DOHH2 (cell line): ENCODE data around the gene WDR75.

Experiments used
- H3F3A ChIP-seq: fragments of 200-600 bp; sonication (generic), shearing (Covaris generic); 2 replicates; pipeline ENCODE4 v1.6.0; 2016; ENCODE audit warnings: antibody characterized with exemption, mild to moderate bottlenecking; ENCODE audit not compliant: control insufficient read depth, insufficient read depth
- H3K27ac ChIP-seq: fragments of 200-600 bp; sonication (generic); 2 replicates; pipeline ENCODE4 v1.5.1; 2014; ENCODE audit warnings: low read depth, mild to moderate bottlenecking, low read length, moderate library complexity
- H3K27me3 ChIP-seq: fragments of 200-600 bp; sonication (generic); 2 replicates; pipeline ENCODE4 v1.6.1; 2014; ENCODE audit warnings: mild to moderate bottlenecking, low read length, mixed read lengths; ENCODE audit not compliant: control insufficient read depth
- H3K36me3 ChIP-seq: fragments of 200-600 bp; sonication (generic); 2 replicates; pipeline ENCODE4 v1.6.1; 2014; ENCODE audit warnings: mild to moderate bottlenecking, low read length, moderate library complexity, mixed read lengths; ENCODE audit not compliant: control insufficient read depth
- H3K4me1 ChIP-seq: fragments of 200-600 bp; sonication (generic); 2 replicates; pipeline ENCODE4 v1.6.1; 2014; ENCODE audit warnings: mild to moderate bottlenecking, low read length, mixed read lengths; ENCODE audit not compliant: control insufficient read depth
- H3K4me2 ChIP-seq: fragments of 200-600 bp; sonication (generic); 2 replicates; pipeline ENCODE4 v1.6.0; 2014; ENCODE audit warnings: mild to moderate bottlenecking, low read length, moderate library complexity
- H3K4me3 ChIP-seq: fragments of 200-600 bp; sonication (generic); 2 replicates; pipeline ENCODE4 v1.5.1; 2014; ENCODE audit warnings: mild to moderate bottlenecking, low read length, mixed read lengths
- H3K79me2 ChIP-seq: fragments of 200-600 bp; sonication (generic); 2 replicates; pipeline ENCODE4 v1.6.1; 2014; ENCODE audit warnings: mild to moderate bottlenecking, low read length, mixed read lengths; ENCODE audit not compliant: control insufficient read depth
- H3K9me2 ChIP-seq: fragments of 200-600 bp; sonication (generic); replicated peaks from 2 replicates; pipeline ENCODE4 v1.6.1; 2014; ENCODE audit warnings: mild to moderate bottlenecking, low read length, mixed read lengths; ENCODE audit not compliant: control insufficient read depth
- H3K9me3 ChIP-seq: fragments of 200-600 bp; sonication (generic); 2 replicates; pipeline ENCODE4 v1.6.1; 2014; ENCODE audit warnings: antibody characterized with exemption, low read length, mixed read lengths; ENCODE audit not compliant: control insufficient read depth, insufficient read depth
- H4K20me1 ChIP-seq: fragments of 200-600 bp; sonication (generic); 2 replicates; pipeline ENCODE4 v1.6.0; 2014; ENCODE audit warnings: low read depth, mild to moderate bottlenecking, antibody characterized with exemption, low read length, moderate library complexity; ENCODE audit not compliant: control insufficient read depth, insufficient read depth
- EZH2phosphoT487 ChIP-seq: fragments of 200-600 bp; sonication (generic); IDR thresholded peaks from 2 replicates; pipeline ENCODE4 v1.6.1; 2017; ENCODE audit warnings: borderline replicate concordance, mild to moderate bottlenecking, antibody characterized with exemption, low read length, moderate library complexity, mixed read lengths
- TF ChIP-seq, protein P1 (sequence below): fragments of 200-600 bp; sonication (generic); IDR thresholded peaks from one replicate; pipeline ENCODE4 v1.5.1; 2014; ENCODE audit warnings: antibody characterized with exemption, mild to moderate bottlenecking, low read depth, low read length; ENCODE audit not compliant: poor library complexity, severe bottlenecking

WDR75 gene

DNA sequence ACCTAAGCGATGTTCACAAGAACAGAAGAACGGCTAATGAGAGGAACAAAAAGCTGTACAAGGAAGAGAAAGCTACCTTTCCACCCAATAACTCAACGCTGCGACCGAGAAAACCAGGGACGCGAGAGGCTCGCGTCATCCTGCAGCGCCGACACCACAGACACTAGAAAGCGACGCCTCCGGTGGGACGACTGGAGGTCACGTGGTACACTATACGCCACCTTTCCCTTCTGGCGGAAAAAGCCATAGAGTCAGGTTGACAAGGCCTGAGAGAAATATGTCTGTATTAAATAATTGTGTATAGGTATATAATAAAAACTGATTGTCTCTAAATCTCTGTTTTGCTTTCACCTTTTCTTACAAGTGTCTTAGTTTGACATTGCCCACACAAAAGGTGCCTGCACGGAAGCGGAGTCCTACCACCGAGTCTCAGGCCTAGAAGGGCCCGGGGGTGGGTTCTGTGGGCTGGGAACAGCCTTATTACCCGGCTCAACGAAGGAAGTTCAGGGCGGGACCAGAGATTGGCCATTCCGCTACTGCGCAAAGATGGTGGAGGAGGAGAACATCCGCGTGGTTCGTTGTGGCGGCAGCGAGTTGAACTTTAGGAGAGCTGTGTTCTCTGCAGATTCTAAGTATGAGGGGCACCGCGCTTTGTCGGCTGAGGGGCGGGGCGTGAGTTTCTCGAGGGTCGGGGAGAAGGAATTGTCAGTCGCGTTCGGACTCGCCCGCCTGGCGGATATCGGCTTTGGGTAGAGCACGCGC lies at the start of gene WDR75:
Gene WDR75, plus strand, starts transcription at position 528 of the 762 bp plus-strand sequence. Its CDS starts 19 bp downstream, at position 547.
- Histone ChIP-seq H3K79me2 (peaks cover 49% of the 10 kb centered on the region), H3K4me1 (peaks cover 24% of the 10 kb centered on the region), H3K4me2 (peak within 1 kb of the TSS; percentile 81), H4K20me1 (peaks cover 4% of the 10 kb centered on the region; the same call in 1 of the 2 replicates), H3K36me3 (peaks cover 39% of the 10 kb centered on the region), H3K27ac (peak within 1 kb of the TSS; percentile 48), H3K4me3 (peak within 1 kb of the TSS; percentile 86), H3F3A (no peaks in the 10 kb centered on the region), H3K9me2 (no peaks in the 10 kb centered on the region), H3K27me3 (no peaks in the 10 kb centered on the region), H3K9me3 (no peaks in the 10 kb centered on the region)
- TF ChIP-seq, protein P1, sequence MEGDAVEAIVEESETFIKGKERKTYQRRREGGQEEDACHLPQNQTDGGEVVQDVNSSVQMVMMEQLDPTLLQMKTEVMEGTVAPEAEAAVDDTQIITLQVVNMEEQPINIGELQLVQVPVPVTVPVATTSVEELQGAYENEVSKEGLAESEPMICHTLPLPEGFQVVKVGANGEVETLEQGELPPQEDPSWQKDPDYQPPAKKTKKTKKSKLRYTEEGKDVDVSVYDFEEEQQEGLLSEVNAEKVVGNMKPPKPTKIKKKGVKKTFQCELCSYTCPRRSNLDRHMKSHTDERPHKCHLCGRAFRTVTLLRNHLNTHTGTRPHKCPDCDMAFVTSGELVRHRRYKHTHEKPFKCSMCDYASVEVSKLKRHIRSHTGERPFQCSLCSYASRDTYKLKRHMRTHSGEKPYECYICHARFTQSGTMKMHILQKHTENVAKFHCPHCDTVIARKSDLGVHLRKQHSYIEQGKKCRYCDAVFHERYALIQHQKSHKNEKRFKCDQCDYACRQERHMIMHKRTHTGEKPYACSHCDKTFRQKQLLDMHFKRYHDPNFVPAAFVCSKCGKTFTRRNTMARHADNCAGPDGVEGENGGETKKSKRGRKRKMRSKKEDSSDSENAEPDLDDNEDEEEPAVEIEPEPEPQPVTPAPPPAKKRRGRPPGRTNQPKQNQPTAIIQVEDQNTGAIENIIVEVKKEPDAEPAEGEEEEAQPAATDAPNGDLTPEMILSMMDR, result no peak
- no peak for TF ChIP-seq EZH2phosphoT487

DNA sequence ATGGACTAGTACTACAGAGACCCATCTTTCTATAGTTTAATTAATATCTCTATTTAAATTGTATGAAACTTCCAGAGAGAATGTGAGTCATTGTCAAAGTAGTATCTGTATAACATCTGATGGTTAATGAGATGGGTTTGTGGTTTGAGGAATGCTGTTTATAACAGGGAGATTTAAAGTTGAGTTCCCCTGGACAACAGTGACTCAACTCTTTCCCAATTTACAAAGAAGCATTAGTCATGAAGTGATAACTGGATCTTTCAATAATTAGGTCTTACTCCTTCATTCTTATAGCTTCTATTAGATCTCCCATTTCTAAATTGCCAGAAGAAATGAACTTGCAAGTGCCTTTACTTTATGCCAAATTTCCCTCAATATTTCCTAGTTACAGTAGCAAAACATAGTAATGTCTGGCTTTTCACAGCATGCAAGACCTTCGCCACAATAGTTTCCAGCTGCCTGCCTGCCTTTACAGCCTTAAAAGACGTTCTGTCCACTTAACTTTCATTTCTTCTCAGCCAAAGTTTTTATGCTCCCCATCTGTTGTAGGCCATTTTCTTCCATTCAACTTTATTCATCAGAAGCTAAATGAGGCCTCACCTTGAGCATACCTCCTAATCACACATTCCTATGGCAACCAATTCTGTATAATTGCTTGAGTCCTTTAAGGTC lies 47.7 kb upstream of the WDR75 start:
- Histone ChIP-seq H3K9me2 (no peaks in the 10 kb centered on the region), H3K79me2 (no peaks in the 10 kb centered on the region), H3K36me3 (no peaks in the 10 kb centered on the region), H3K4me1 (no peaks in the 10 kb centered on the region), H3K27ac (no peak overlapping the region), H3F3A (no peaks in the 10 kb centered on the region), H4K20me1 (no peaks in the 10 kb centered on the region), H3K27me3 (no peaks in the 10 kb centered on the region), H3K4me2 (no peak overlapping the region), H3K4me3 (no peak overlapping the region), H3K9me3 (no peaks in the 10 kb centered on the region)
- TF ChIP-seq, protein P1, result no peak
- TF ChIP-seq EZH2phosphoT487, result no peak

GRCh38 chr2:189394525-189394924 lies 46.7 kb upstream of the WDR75 start:
- Histone ChIP-seq H3K27me3 (no peaks in the 10 kb centered on the region), H3K4me3 (no peak overlapping the region), H3K27ac (no peak overlapping the region), H3K79me2 (no peaks in the 10 kb centered on the region), H3K4me1 (no peaks in the 10 kb centered on the region), H3K4me2 (no peak overlapping the region), H3F3A (no peaks in the 10 kb centered on the region), H3K9me3 (no peaks in the 10 kb centered on the region), H4K20me1 (no peaks in the 10 kb centered on the region), H3K9me2 (no peaks in the 10 kb centered on the region), H3K36me3 (no peaks in the 10 kb centered on the region)
- TF ChIP-seq EZH2phosphoT487, result no peak
- TF ChIP-seq, protein P1, result no peak
